ENCODE data around the gene KCTD5. TPM values are rescaled to one million over a fixed set of nuclear protein-coding genes. Genes with fewer than 3 reads are reported as not detected.

The KCTD5 gene
- total RNA-seq, 1 experiment from 2014 or later, result 49.4 TPM

DNA sequence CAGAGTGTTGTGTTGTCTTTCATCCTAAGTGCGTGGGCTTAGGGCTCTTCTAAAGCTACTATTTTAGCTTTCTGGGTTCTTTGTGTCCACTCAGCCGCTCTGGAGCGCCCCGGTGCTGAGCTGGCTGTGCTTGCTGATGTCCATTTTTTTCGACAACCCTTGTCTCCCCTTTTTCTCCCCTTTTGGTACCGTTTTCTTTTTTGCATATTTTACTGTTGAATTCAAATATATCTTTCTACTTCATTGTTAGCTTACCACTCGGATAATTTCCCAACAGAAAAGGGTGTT lies 71.4 kb downstream of the KCTD5 start:
- Mint-ChIP-seq H3K36me3 (ENCODE audit: insufficient read depth, unreplicated experiment) (peaks cover 73% of the 10 kb centered on the region), H3K27ac (ENCODE audit: low read depth, unreplicated experiment) (peak overlapping the region; percentile 99), H3K4me1 (ENCODE audit: insufficient read depth, unreplicated experiment) (peaks cover 50% of the 10 kb centered on the region), H3K4me3 (ENCODE audit: unreplicated experiment) (peak overlapping the region; percentile 89), H3K9me3 (ENCODE audit: unreplicated experiment) (no peaks in the 10 kb centered on the region), H3K27me3 (ENCODE audit: insufficient read depth, unreplicated experiment) (no peaks in the 10 kb centered on the region)
- TF ChIP-seq, protein P1, sequence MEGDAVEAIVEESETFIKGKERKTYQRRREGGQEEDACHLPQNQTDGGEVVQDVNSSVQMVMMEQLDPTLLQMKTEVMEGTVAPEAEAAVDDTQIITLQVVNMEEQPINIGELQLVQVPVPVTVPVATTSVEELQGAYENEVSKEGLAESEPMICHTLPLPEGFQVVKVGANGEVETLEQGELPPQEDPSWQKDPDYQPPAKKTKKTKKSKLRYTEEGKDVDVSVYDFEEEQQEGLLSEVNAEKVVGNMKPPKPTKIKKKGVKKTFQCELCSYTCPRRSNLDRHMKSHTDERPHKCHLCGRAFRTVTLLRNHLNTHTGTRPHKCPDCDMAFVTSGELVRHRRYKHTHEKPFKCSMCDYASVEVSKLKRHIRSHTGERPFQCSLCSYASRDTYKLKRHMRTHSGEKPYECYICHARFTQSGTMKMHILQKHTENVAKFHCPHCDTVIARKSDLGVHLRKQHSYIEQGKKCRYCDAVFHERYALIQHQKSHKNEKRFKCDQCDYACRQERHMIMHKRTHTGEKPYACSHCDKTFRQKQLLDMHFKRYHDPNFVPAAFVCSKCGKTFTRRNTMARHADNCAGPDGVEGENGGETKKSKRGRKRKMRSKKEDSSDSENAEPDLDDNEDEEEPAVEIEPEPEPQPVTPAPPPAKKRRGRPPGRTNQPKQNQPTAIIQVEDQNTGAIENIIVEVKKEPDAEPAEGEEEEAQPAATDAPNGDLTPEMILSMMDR (IDR thresholded peaks at IDR 0.05; ENCODE audit: unreplicated experiment), result no peak
- no TSS peak for BruUV-seq (replicated peaks)
- DNase-seq (ENCODE audit: unreplicated experiment), result no peak
- intact Hi-C loops (cut with micrococcal nuclease), result loop anchor here (2.0 kb wide), 1 partner anchor 15 kb away; no protein-coding TSS in a partner anchor
- ChIA-PET POLR2A (interaction anchor here (0.6 to 6.4 kb wide), 20 partner anchors 8 to 585 kb away, joined by 3 to 190 read pairs (median 5); partner anchors contain the start of genes ELOB, FLYWCH1, FLYWCH2 and KCTD5), CTCF (interaction anchor here (0.6 to 3.4 kb wide), 7 partner anchors 13 to 167 kb away, joined by 3 to 15 read pairs (median 4); no protein-coding TSS in a partner anchor)

DNA sequence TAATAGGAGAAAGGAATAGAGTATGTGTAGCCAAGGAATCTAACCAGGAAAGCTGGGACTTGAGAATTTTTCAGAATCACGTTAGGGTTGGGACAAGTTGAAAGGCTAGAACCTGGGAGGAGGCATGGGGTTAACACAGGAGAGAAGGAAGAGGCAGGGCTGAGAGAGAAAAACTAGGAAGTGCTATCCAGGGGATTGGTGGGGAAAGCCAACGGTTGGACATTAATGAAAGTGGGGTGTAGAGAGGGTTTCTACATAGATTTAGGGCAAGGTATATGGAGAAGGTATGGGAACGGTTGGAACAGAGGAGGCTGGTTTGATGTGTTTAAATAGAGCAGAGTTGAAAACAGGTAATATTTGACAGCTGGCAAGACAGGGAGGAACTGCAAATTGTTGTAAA lies 72.8 kb downstream of the KCTD5 start:
- no peaks in the 10 kb centered on the region for H3K9me3 Mint-ChIP-seq (ENCODE audit: unreplicated experiment)
- no peak for DNase-seq (ENCODE audit: unreplicated experiment)
- H3K27me3 Mint-ChIP-seq (ENCODE audit: insufficient read depth, unreplicated experiment), result no peaks in the 10 kb centered on the region
- peak overlapping the region; percentile 89 for H3K4me3 Mint-ChIP-seq (ENCODE audit: unreplicated experiment)
- H3K36me3 Mint-ChIP-seq (ENCODE audit: insufficient read depth, unreplicated experiment), result peaks cover 88% of the 10 kb centered on the region
- ChIA-PET POLR2A (interaction anchor here (0.7 to 6.4 kb wide), 7 partner anchors 9 to 113 kb away, joined by 3 to 190 read pairs (median 23); partner anchors contain the start of genes ELOB and KCTD5), CTCF (no interaction called here)
- peak overlapping the region; percentile 99 for H3K27ac Mint-ChIP-seq (ENCODE audit: low read depth, unreplicated experiment)
- intact Hi-C loops (cut with micrococcal nuclease), result no loop called here
- H3K4me1 Mint-ChIP-seq (ENCODE audit: insufficient read depth, unreplicated experiment), result peaks cover 54% of the 10 kb centered on the region
- no TSS peak for BruUV-seq (replicated peaks)
- TF ChIP-seq, protein P1 (IDR thresholded peaks at IDR 0.05; ENCODE audit: unreplicated experiment), result no peak

DNA sequence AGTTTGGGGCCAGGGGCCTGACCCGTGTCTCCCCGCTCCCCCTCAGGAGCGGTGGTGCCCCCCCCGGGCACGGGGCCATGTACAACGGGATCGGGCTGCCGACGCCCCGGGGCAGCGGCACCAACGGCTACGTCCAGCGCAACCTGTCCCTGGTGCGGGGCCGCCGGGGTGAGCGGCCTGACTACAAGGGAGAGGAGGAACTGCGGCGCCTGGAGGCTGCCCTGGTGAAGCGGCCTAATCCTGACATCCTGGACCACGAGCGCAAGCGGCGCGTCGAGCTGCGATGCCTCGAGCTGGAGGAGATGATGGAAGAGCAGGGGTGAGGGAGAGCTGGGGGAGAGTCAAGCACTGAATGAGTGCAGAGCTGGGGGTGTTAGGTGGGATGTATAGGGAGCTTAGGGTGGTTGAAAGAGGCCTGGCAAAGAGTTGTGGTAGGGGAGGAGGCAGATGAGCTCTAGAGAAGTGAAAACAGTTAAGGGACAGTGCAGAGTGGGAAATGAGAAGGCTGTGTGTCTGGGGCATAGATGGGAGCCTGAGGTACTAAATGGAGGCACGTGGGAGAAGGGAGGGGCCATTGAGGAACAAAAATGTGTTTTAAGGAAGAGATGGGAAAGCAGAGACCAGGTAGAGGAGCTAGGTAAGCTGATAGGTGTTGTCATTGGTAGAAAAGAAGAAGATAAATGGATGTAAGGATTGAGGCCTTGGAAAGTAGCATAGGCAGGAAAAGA lies 74.1 kb downstream of the KCTD5 start:
- CTCF ChIA-PET, result interaction anchor here (1.3 kb wide), 1 partner anchor 14 kb away, joined by 6 read pairs; no protein-coding TSS in a partner anchor
- Mint-ChIP-seq H3K9me3 (ENCODE audit: unreplicated experiment) (no peaks in the 10 kb centered on the region), H3K36me3 (ENCODE audit: insufficient read depth, unreplicated experiment) (peaks cover 99% of the 10 kb centered on the region), H3K27me3 (ENCODE audit: insufficient read depth, unreplicated experiment) (no peaks in the 10 kb centered on the region), H3K4me1 (ENCODE audit: insufficient read depth, unreplicated experiment) (peaks cover 54% of the 10 kb centered on the region), H3K27ac (ENCODE audit: low read depth, unreplicated experiment) (peak overlapping the region; percentile 99), H3K4me3 (ENCODE audit: unreplicated experiment) (peak overlapping the region; percentile 89)
- no peak for DNase-seq (ENCODE audit: unreplicated experiment)
- POLR2A ChIA-PET, result interaction anchor here (0.6 to 4.6 kb wide), 4 partner anchors 12 to 112 kb away, joined by 4 to 57 read pairs (median 5); no protein-coding TSS in a partner anchor
- no TSS peak for BruUV-seq (replicated peaks)
- intact Hi-C loops (cut with micrococcal nuclease), result no loop called here
- TF ChIP-seq, protein P1 (IDR thresholded peaks at IDR 0.05; ENCODE audit: unreplicated experiment), result no peak

DNA sequence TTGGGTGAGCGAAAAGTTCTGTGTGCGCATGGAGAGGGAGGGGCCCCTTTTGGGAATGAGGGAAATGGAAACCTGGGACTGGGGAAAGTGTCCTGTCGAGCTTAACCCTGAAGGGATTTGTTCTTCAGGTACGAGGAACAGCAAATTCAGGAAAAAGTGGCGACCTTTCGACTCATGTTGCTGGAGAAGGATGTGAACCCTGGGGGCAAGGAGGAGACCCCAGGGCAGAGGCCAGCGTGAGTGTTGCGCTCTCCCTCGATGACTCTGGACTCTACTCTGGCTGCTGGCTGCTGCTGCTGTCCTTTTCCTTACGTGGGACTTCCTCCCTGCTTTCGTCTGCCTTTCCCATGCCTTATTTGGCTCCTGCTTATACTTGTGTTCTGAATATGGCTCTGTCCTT lies 75.0 kb downstream of the KCTD5 start:
- TF ChIP-seq, protein P1 (IDR thresholded peaks at IDR 0.05; ENCODE audit: unreplicated experiment), result no peak
- BruUV-seq (replicated peaks), result no TSS peak
- Mint-ChIP-seq H3K27ac (ENCODE audit: low read depth, unreplicated experiment) (no peak overlapping the region), H3K36me3 (ENCODE audit: insufficient read depth, unreplicated experiment) (peaks cover 100% of the 10 kb centered on the region), H3K9me3 (ENCODE audit: unreplicated experiment) (no peaks in the 10 kb centered on the region), H3K4me1 (ENCODE audit: insufficient read depth, unreplicated experiment) (peaks cover 54% of the 10 kb centered on the region), H3K4me3 (ENCODE audit: unreplicated experiment) (no peak overlapping the region), H3K27me3 (ENCODE audit: insufficient read depth, unreplicated experiment) (no peaks in the 10 kb centered on the region)
- no peak for DNase-seq (ENCODE audit: unreplicated experiment)
- intact Hi-C loops (cut with micrococcal nuclease), result no loop called here
- ChIA-PET POLR2A (interaction anchor here (0.6 to 4.6 kb wide), 5 partner anchors 11 to 111 kb away, joined by 3 to 57 read pairs (median 5); no protein-coding TSS in a partner anchor), CTCF (interaction anchor here (0.7 to 1.3 kb wide), 2 partner anchors 13 to 111 kb away, joined by 3 to 6 read pairs; no protein-coding TSS in a partner anchor)

Other genes with a start within 250 kb of the KCTD5 start
- gene TEDC2, start 222.4 kb upstream of the KCTD5 start, total RNA-seq (2022), result 3.5 and 6.9 TPM in 2 replicates
- gene NTN3, start 211.2 kb upstream of the KCTD5 start, total RNA-seq (2022), result not detected in 2 replicates
- 7.6 and 8.1 TPM in 2 replicates for gene TBC1D24, start 207.4 kb upstream of the KCTD5 start, total RNA-seq (2022)
- gene ATP6V0C, start 168.6 kb upstream of the KCTD5 start, total RNA-seq (2022), result 173 and 198 TPM in 2 replicates
- 15.8 and 26.5 TPM in 2 replicates for gene AMDHD2, start 162.2 kb upstream of the KCTD5 start, total RNA-seq (2022)
- gene CEMP1, start 151.1 kb upstream of the KCTD5 start, total RNA-seq (2022), result not detected in 2 replicates
- 32.3 and 38.0 TPM in 2 replicates for gene PDPK1, start 144.5 kb upstream of the KCTD5 start, total RNA-seq (2022)
- 5.8 and 6.3 TPM in 2 replicates for gene PRSS27, start 37.7 kb downstream of the KCTD5 start, total RNA-seq (2022)
- gene SRRM2, start 70.1 kb downstream of the KCTD5 start, total RNA-seq (2022), result 710 and 779 TPM in 2 replicates
- gene ELOB, start 94.8 kb downstream of the KCTD5 start, total RNA-seq (2022), result 438 and 504 TPM in 2 replicates
- gene PRSS33, start 105.0 kb downstream of the KCTD5 start, total RNA-seq (2022), result not detected in 2 replicates
- gene PRSS41, start 115.9 kb downstream of the KCTD5 start, total RNA-seq (2022), result not detected in 2 replicates
- gene PRSS21, start 134.7 kb downstream of the KCTD5 start, total RNA-seq (2022), result 16.4 TPM in 2 replicates
- gene ZG16B, start 147.8 kb downstream of the KCTD5 start, total RNA-seq (2022), result 4.0 and 6.9 TPM in 2 replicates
- gene PRSS22, start 175.6 kb downstream of the KCTD5 start, total RNA-seq (2022), result not detected in 2 replicates
- gene FLYWCH2, start 200.7 kb downstream of the KCTD5 start, total RNA-seq (2022), result 24.4 and 27.7 TPM in 2 replicates
- gene FLYWCH1, start 229.4 kb downstream of the KCTD5 start, total RNA-seq (2022), result 76.3 and 86.2 TPM in 2 replicates